GM21515 (cell line): ENCODE results near the gene MAD1L1.

Experiments used
- ATAC-seq: cut with Tn5 transposase; IDR thresholded peaks from one replicate; pipeline ENCODE4 v1.9.1; 2021; ENCODE audit not compliant: unreplicated experiment

MAD1L1 gene

DNA sequence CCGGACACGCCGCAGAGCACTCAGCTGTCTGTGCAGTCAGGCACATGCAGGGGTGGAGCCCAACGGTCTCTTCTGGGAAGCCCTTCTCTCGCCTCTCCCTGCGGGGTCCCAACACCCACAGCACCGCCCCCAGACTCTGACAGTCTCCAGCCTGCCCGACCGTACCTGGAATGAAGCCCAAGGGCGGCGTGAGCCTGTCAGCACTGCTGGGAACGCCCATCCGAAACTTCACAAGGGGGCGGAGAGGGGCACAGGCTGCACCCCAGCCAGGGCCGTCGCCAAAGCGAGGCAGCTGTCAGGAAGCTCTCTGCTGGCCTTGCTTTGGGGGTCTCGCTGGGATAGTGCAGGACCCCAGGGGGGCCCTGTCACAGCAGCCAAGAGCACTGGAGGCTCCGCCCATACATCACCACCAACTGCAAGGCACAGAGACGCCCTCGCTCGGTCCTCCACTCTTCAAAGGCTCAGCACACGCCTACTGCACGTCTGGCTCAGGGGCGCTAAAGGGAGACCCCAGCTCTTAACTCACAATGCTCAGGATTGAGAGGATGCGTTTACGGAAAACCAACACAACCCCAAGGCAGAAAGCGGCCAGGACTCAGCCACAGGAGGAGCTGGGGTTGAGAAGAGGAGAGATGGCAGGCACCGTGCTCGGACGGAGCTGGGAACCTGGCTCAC, 30.9 kb downstream of the MAD1L1 start:
- ATAC-seq = no peak

DNA sequence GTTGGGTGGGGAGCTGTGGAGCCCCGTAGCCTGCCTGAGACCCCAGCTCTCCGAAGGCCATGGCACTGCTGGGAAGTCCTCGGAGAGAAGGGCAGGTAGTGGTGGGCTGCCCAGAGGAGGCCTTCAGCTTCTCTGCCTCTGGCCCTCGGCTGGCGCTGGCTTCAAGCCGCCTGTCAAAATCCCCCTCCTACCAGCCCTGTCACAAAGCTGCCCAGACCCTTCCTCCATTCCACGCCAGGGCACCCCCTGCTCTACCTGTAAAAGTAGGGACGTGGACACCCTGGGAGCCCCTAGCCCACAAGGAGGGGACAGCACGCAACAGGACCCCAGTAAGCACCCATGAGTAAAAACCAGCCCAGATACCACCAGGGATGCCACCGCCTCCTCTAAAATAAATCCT, 31.6 kb downstream of the MAD1L1 start:
- ATAC-seq = no peak

DNA sequence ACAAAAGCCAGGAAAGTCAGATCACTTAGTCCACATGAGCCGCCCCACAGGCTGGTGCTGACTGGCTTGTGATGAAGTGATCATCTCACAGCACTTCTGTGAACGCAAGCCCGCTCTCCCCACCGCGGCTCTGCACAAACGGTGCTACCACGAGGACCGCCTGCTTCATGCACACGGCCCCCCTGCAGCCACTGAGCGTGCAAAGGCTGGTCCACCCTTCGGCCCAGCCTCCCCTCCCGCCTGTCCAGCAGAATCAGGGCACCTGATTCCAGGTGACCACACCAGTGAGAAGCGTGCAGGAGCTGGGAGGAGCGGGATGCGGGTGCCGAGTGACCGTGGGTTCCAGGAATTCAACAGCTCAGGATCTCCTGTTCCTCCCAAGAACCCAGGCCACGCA, 32.2 kb downstream of the MAD1L1 start:
- no peak for ATAC-seq

DNA sequence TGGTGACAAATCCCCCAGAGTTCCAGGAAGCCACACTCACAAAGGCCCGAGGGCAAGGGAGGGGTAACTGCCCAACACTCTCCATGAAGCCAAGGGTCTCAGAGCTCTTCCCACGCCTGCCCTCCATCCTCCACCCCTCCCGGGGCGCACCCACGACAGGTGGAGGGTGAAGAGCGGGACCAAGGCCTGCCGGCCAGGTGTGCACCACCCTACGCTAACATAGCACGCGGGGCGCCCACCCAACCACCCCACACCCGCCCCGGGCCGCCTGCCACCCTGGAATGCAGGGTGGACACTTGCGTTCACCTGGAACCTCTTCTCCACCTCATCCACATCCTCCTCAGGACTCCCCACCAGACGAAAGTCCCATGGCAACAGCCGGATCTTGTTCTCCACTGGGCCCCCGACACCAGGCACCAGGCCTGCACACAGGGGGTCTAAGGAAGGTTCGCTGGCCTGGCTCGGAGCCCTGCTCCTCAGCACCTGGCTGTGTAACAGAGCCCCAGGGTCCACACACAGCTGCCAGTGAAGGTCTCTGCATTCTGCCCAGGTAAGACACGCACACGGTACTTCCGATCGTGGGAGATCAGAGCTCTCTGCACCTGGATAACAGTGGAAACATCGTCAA, 32.7 kb downstream of the MAD1L1 start:
- no peak for ATAC-seq

DNA sequence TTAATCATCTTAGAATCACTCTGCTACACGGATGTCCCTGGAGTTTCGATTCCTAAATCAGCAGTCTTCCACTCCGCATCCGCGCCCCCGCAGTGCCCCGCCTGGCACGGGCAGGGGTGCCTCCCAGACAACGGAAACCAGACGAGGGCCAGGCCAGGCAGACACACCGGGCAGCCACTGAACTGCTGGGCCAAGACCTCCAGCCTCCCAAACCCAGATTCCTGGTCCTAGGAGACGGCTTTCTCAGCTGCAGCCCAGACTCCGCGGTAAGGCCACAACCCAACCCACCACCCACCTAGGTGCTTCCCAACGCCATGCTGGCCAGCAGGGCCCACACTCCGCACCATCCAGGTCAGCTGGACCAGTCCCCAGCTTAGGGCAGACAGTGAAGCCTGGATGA, 33.2 kb downstream of the MAD1L1 start:
- no peak for ATAC-seq

DNA sequence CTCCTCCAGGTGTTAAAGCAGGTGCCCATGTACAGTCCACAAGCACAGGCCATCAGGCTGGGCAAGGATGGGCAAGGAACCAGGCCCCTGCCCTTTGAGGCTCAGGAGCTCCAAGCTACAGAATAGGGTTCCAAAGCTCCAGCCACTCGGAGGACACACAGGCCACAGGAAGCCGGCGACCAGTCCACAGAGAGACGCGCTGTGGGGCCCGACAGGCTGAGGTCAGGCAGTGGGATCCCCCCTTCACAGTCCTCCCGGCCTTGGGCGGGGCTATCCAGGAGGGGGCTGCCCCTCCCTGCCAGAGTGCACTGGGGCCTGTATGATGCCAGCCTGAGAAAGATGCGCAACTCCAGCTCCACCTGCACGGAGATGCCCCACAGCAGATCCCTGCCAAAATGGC, 34.0 kb downstream of the MAD1L1 start:
- ATAC-seq = no peak

DNA sequence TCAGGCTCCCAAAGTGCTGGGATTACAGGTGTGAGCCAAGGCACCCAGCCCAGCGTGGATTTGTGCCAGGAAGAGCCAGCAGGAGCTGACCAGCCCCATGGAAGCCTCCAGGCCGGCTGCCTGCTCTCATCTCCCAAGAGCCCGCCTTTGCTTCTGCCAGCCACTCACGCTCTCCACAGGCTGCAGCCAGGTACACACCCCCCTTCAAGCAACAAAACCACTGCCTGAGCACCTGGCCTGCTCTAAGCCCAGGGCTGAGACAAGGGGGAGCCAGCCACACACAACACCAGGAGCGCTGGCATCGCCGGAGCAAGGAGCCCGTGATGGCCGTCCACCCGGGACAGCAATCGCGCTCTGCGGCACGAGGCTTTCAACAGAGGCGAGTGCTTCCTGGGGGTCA, 34.5 kb downstream of the MAD1L1 start:
- no peak for ATAC-seq

DNA sequence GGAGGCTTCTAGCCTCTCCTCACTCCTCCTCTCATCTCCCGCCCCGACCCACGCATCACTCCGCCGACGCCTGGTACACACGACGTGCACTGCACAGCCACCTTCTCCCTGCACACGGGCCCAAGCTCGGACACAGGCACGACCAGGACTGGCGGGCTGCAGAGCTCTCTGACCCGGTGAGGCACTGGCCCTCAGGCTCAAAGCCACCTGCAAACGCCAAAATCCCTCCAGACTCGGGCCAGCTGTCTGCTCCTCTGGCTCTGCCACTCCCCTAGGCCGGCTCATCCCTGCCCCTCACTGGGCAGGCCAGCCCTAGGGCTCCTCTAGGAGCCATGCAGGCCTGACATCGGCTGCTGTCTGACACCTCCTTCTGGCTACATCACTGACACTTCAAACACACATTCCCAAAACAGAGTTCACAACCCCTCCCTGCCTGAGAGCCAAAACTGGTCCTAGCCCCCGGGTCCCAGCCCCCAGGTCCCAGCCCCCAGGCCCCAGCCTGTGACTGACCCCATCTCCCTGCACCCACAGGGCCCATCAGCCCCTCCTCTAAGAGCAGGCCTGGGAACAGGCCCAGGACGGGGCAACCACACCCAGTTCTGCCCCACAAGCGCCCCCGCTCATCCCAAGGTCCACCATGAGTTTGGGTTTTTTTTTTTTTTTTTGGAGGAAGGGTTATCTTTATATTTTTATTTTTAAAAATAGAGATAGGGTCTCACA, 35.1 kb downstream of the MAD1L1 start:
- no peak for ATAC-seq

DNA sequence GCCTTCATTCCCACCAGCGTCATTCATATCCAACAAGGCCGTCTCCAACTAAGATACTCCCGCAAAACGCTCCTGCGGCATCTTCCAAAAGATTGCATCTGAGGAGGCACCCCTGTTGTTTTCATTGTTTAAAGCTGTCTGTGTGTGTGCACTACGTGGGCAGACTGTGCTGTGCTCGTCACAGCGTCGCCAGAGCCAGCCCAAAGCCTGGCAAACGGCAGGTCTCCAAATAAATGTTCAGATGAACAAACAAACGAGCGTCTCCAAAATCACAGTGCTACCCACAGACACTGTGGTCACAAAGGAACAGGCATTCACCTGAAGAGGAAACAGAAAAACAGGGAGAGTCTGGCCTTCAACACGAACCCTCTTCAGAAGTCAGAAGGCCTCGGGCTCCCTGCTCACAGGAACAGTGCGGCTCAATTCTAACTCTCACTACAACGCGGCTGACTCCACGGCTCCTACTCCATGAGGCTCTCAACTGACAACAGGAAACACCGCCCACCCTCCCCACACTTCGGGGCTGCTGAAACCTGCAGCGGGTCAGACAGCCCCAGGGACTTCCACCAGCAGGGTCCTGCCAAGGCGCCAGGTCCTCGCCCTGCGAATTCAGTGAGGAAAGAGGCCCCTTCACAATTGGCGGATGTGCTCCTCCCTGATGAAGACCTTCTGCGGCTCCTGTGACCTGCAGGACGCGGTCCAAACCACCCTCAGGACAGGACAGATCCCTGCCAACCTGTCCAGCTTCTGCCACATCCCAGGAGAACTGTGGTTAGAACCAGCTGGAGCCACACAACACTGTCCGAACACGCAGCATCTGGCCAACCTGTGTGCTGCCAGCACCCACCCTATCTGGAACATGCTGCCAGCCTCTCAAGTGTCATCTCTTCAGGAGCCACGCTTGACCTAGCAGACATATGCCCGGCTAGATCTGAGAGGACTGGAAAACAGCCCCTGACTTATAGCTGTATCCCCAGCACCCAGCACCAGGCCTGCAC, 36.1 kb downstream of the MAD1L1 start:
- no peak for ATAC-seq

DNA sequence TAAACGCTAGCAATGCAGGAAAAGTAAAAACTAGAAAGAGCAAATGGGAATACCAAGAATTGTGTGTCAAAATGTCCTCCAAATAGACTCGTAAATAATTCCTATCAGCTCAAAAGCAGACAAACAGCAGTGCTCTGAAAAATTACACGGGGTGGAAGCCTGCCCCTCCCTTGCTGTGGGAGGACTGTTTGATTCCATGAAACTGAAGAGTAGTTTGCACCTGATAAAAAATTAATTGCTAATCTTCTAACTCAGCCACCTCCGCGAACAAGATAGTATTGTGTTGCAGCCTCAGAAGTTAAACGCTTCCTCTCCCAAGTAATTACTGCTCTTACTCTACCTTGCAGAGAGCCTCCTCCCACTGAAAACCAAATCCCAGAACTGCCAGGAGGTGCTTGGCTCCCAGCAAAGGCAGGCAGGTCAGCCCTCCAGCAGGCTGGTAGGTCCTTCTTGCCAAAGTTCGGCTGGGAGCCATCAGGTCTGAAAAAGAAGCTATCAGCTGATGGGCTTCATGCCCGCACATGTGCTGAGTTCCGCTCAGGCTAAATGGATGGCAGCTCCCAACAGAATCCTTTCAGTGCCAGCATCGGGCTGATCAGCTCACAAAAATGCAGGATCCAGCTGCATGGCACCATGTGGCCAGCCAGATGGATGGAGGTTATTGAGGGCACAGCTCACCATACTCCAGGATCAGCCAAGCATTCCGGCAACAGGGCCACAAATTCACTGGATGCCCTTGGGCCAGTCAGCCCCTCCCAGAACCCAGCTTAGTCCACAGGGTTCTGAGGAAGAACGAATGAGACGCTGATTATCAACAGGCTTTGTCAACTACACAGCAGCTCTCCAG, 37.1 kb downstream of the MAD1L1 start:
- no peak for ATAC-seq

DNA sequence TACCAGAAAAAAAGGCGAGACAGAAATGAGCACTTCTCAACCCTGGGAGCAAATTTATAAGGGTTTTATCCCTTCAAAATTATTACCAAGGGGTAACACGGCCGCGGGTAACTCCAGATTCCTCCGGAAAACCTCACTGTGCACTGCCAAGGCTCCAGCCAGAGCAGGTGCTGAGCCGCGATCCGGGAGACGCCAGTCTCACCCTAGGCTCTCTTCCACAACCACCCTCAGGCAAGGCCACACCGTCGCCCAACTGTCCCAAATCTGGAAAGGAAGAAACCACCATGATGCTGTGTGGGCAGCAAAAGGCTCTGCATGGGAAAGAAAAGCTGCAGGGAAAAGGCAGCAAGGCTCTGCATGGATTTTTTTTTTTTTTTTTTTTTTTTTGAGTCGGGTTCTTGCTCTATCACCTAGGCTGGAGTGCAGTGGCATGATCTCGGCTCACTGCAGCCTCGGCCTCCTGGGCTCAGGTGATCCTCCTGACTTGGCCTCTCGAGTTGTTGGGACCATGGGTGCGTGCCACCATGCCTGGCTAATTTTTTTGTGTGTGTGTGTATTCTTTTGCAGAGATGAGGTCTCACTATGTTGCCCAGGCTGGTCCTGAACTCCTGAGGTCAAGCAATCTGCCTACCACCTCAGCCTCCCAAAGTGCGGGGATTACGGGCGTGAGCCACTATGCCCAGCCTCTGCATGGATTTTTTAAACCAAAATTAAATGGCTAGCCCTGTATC, 39.0 kb downstream of the MAD1L1 start:
- ATAC-seq = no peak

DNA sequence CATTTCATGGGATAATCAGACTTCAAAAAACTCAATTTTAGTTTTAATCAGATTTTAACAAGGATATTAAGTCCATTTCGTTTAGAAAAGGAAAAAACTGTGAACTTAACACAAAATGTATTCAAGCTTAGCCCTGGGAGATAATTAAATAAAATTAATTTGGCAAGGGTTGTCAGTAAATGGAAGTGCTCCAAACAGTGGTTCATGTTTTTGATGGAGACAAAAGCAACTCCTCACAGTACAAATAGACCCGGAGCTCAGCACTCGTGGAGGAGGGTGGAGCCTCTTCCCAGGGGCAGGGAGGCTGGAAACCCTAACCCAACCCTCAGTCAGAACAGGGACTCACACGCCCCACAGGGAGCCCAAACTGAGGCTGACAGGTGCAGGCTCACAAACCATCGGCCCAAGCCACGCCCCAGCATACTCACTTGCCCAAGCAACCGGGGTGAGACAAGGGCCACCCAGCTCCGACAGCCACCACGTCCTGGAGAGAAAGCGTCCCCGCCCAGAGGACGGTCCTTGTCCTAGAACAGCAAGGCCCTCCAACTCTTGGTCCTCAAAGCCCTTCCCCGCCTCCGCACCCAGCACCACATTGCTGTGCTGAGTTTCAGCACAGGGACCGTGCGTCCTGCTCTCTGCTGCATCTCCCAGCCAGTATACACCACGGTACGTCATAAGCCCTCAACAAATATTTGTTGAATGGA, 39.8 kb downstream of the MAD1L1 start:
- ATAC-seq = no peak

DNA sequence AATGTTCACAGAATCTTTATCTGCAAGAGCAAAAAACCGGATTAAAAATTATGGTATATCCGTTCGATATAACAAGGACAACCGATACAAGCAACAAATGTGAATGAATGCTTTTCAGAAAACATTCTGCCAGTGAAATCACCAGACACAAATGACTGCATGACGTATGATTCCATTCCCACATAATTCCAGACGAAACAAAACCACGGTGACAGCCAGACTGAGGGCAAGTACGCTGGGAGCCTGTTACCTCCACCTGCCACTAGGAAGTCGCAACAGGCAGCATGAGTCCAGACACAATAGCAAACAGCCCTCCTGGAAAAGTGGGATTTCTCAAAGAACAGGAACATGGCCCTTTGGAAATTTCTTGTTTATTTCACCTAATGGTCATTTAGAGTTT, 41.7 kb downstream of the MAD1L1 start:
- no peak for ATAC-seq

DNA sequence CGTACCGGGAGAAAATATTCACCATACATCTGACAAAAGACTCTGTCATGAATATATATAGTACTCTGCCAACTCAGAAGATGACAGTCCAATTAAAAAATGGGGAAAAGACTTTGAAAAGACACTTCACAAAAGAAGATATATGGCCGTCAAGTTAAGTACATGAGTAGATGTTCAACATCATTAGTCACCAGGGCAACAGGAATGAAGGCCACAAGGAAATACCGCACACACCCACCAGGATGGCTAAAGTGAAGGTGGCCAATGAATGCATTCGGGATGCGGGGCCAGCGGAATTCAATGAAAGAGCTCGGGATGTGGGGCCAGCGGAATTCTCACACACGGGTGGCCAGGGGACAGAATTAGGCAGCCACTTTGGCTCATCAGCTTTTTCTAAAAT, 42.2 kb downstream of the MAD1L1 start:
- ATAC-seq = no peak

DNA sequence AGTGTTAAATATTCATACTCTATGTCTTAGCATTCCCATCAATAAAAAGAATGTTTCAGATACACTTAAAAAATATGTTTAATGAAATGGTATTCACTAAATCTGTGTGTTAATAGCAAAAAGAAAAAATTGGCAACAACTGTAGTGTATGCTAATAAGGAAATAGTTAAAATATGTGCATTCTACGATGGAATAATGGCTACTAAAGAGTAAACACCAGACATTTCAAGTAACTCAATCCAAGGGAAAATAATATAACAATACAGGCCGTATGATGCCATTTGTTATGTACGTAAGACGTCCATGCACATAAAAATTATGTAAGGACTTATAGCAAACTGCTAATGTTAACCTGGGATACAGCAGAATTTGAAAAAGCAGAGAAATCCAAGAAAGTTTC, 46.6 kb downstream of the MAD1L1 start:
- ATAC-seq = no peak

DNA sequence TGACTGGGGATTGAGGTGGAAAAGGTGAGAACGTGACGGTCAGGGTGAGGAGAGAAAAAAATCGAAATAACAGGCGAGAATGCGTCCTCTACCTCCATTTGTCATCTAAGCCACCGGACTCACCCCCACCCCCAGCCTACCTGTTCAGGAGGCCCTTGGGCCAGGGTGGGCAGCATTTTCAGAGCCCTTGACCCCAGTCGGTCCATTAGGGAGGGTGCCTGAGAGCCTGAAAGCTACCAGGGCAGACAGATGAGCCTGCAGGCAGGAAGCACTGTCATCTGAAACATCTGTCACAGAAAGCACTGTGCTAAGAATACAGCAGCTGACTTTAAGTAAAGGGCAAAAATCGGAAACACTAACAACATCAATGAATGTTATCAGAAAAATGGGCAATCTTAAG, 47.0 kb downstream of the MAD1L1 start:
- ATAC-seq = no peak

DNA sequence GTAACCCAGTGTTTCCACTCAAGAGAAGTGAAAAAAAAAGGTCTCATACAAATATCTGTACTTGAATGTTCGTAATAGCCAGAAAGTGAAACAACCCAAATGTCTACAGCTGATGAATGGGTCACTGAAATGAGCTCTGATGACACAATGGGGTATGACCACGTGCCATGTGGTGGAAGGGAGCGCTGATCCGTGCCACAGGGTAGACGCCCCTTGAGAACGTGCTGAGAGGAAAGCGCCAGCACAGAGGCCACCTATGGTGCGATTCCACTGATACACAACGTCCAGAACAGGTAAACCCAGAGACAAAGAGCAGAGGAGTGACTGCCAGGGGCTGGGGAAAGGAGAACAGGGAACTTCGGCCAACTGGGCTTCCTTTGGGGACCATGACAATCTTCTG, 50.3 kb downstream of the MAD1L1 start:
- ATAC-seq = no peak

DNA sequence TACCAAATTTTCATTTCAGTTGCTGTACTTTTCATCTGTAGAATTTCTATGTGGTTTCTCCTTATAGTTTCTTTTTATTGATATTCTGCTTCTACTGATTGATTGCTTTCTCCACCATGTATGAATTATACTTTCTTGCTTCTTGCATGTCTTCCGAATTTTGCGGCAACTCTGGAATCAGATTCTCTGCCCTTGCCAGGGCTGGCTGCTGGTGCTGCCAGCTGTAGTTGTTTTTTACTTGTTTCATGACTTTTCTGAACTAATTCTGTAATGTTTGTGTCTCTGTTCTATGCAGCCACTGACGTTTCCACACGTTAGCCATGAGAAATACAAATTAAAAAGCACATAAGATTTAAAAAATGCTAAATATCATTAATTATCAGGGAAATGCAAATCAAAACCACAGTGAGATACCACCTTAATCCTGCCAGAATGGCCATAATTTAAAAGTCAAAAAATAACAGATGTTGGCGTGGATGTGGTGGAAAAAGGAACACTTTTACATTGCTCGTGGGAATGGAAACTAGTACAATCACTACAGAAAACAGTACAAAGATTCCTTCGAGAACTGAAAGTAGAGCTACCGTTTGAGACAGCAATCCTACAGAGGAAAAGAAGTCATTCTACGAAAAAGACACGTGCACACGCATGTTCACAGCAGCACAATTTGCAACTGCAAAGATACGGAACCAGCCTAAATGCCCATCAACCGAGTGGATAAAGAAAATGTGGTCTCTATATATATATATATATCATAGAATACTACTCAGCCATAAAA, 51.5 kb downstream of the MAD1L1 start:
- ATAC-seq = no peak
